K562 (cell line): ENCODE measurements around the gene AFF3. TPM values are rescaled to one million over a fixed set of nuclear protein-coding genes. Genes with fewer than 3 reads are reported as not detected.

Experiments
- ATAC-seq: fragments of 200-7000 bp; cut with Tn5 transposase; 3 replicates; pipeline ENCODE4 v1.9.1; 2020; ENCODE audit warnings: moderate library complexity
- BruUV-seq: library from RNA; stranded (reverse); fragments of 400-500 nt; replicated peaks from 2 replicates; lab custom pipeline; 2021; lab: Mats Ljungman, UMichigan
- CTCF ChIA-PET: fragments of 300-600 bp; formaldehyde crosslinking; extraction: SDS; loops from one replicate; lab custom pipeline; 2021; ENCODE audit warnings: low intra/inter-chr PET ratio; lab: Yijun Ruan, JAX
- POLR2A ChIA-PET: fragments of 300-600, 350-650 bp; sonication (Branson Sonifier 250); formaldehyde crosslinking; extraction: SDS; loops from one replicate; lab custom pipeline; 2021; ENCODE audit warnings: antibody characterized with exemption, inconsistent platforms; lab: Yijun Ruan, JAX
- DNase-seq, 4 experiments: peaks; one replicate each; pipeline versions ENCODE4 v3.0.0 to v3.0.0-alpha.2; 2011 to 2018; ENCODE audit warnings: low spot score in 3 of 4, mixed read lengths in 3 of 4; ENCODE audit errors: extremely low read depth in 1 of 4
- FAIRE-seq: peaks from 2 replicates; lab custom pipeline; 2011; peaks lifted over from hg19 to GRCh38; lab: Jason Lieb, UNC
- H2AFZ ChIP-seq: 2 replicates; pipeline ENCODE4 v1.6.0; 2011; ENCODE audit warnings: low read depth, low read length, control low read depth, inconsistent platforms
- H3K27ac ChIP-seq: fragments of 200-600 bp; 3 replicates; pipeline ENCODE4 v1.8.0; 2011; ENCODE audit warnings: low read depth, mild to moderate bottlenecking, control low read depth, inconsistent platforms, low read length, moderate library complexity, mixed read lengths; ENCODE audit errors: extremely low read depth
- H3K27me3 ChIP-seq, 2 experiments: fragments of 300-600 bp in 1 of 2; 2 replicates in 1 of 2; 3 replicates in 1 of 2; pipeline versions ENCODE4 v1.6.0 to v1.8.0; 2011; ENCODE audit warnings: inconsistent platforms in 2 of 2, low read length in 2 of 2, mild to moderate bottlenecking in 1 of 2, mixed read lengths in 1 of 2, moderate library complexity in 1 of 2; ENCODE audit not compliant: control insufficient read depth in 2 of 2, insufficient read depth in 2 of 2
- H3K36me3 ChIP-seq: fragments of 300-600 bp; 3 replicates; pipeline ENCODE4 v1.8.0; 2011; ENCODE audit warnings: mild to moderate bottlenecking, low read length, inconsistent platforms; ENCODE audit not compliant: control insufficient read depth, insufficient read depth
- H3K4me1 ChIP-seq, 2 experiments: fragments of 200-600 bp in 1 of 2; replicated peaks in 1 of 2; 2 replicates in 1 of 2; 3 replicates in 1 of 2; pipeline versions ENCODE4 v1.5.1 to v1.8.0; 2011; ENCODE audit warnings: inconsistent platforms in 2 of 2, low read length in 2 of 2, mild to moderate bottlenecking in 1 of 2, mixed read lengths in 1 of 2, moderate library complexity in 1 of 2; ENCODE audit not compliant: control insufficient read depth in 2 of 2, insufficient read depth in 2 of 2
- H3K4me2 ChIP-seq: 2 replicates; pipeline ENCODE4 v1.6.1; 2011; ENCODE audit warnings: low read length, control low read depth, inconsistent platforms, mixed read lengths; ENCODE audit not compliant: insufficient read depth
- H3K4me3 ChIP-seq: fragments of 200-600 bp; sonication (generic), shearing (Covaris generic); 2 replicates; pipeline ENCODE4 v1.5.1; 2016; ENCODE audit warnings: control low read depth, inconsistent platforms
- H3K79me2 ChIP-seq: fragments of 200-600 bp; 3 replicates; pipeline ENCODE4 v1.8.0; 2011; ENCODE audit warnings: low read length, inconsistent platforms; ENCODE audit not compliant: control insufficient read depth, insufficient read depth
- H3K9ac ChIP-seq, 2 experiments: 2 replicates each; pipeline versions ENCODE4 v1.6.0 to v1.6.1; 2011; ENCODE audit warnings: low read depth in 2 of 2, low read length in 2 of 2, control low read depth in 1 of 2, inconsistent platforms in 1 of 2, mild to moderate bottlenecking in 1 of 2, mixed read lengths in 1 of 2; ENCODE audit not compliant: insufficient read depth in 1 of 2
- H3K9me1 ChIP-seq: one replicate; pipeline ENCODE4 v1.6.0; 2011; ENCODE audit warnings: inconsistent platforms, mild to moderate bottlenecking, low read length, moderate library complexity; ENCODE audit not compliant: control insufficient read depth, insufficient read depth
- H3K9me3 ChIP-seq: replicated peaks from 2 replicates; pipeline ENCODE4 v1.5.1; 2011; ENCODE audit warnings: low read depth, low read length, inconsistent platforms; ENCODE audit not compliant: control insufficient read depth, insufficient read depth
- H4K20me1 ChIP-seq: replicated peaks from 2 replicates; pipeline ENCODE4 v1.6.1; 2011; ENCODE audit warnings: low read length, inconsistent platforms, mixed read lengths; ENCODE audit not compliant: control insufficient read depth, insufficient read depth
- ETV6 ChIP-seq, 3 experiments: fragments of 150-350 bp in 1 of 3; sonication (generic) in 1 of 3; formaldehyde crosslinking in 1 of 3; IDR thresholded peaks; 2 replicates each; pipeline versions ENCODE4 v1.6.1 to v1.8.0; 2014 to 2022; ENCODE audit warnings: borderline replicate concordance in 2 of 3, low read depth in 2 of 3, antibody characterized with exemption in 1 of 3, low read length in 1 of 3, mild to moderate bottlenecking in 1 of 3, missing genetic modification reagents in 1 of 3
- MEF2A ChIP-seq: IDR thresholded peaks from 2 replicates; pipeline ENCODE4 v1.6.1; 2011; ENCODE audit warnings: low read depth, mild to moderate bottlenecking, low read length, moderate library complexity; ENCODE audit not compliant: control insufficient read depth
- MEIS2 ChIP-seq: fragments of 450-650 bp; IDR thresholded peaks from 2 replicates; pipeline ENCODE4 v1.6.1; 2014; ENCODE audit warnings: mild to moderate bottlenecking; ENCODE audit not compliant: partially characterized antibody
- RFX1 ChIP-seq: fragments of 450-650 bp; IDR thresholded peaks from 2 replicates; pipeline ENCODE4 v1.6.1; 2016; ENCODE audit warnings: mild to moderate bottlenecking, moderate library complexity
- SPI1 ChIP-seq: IDR thresholded peaks from 2 replicates; pipeline ENCODE4 v1.6.1; 2011; ENCODE audit warnings: low read depth, low read length, control low read depth, borderline replicate concordance
- ZFP30 ChIP-seq: fragments of 250-450 bp; sonication (Bioruptor Pico); IDR thresholded peaks from 2 replicates; pipeline ENCODE4 v1.8.0; 2022; ENCODE audit warnings: moderate library complexity, mild to moderate bottlenecking, inconsistent platforms, borderline replicate concordance
- WGBS: fragments of 100-300 bp; shearing (Covaris generic); methylation state at CpG from one replicate; pipeline ENCODE4 v1.1.6; 2016; ENCODE audit warnings: low coverage, mixed read lengths; ENCODE audit not compliant: insufficient coverage; ENCODE audit errors: missing lambda C conversion rate; 5-methylcytosine and 5-hydroxymethylcytosine counted together
- in situ Hi-C: fragments of 300-500 bp; cut with MboI; formaldehyde crosslinking; loops from 4 replicates; pipeline ENCODE4 v1.15.0; 2018; ENCODE audit warnings: inconsistent platforms, mixed read lengths
- intact Hi-C: fragments of 100-400 bp; cut with micrococcal nuclease; formaldehyde crosslinking; loops from 2 replicates; pipeline ENCODE4 v1.14.2; 2022
- polyA plus RNA-seq, 8 experiments: library from polyadenylated mRNA; depleted of rRNA in 4 of 8; stranded (reverse) in 5 of 8; unstranded in 3 of 8; fragments of >200 nt; fragmentation: Nextera tagmentation in 2 of 8; fragmentation: Illumina TruSeq in 1 of 8; extraction: Ambion mirVana in 2 of 8; extraction: Trizol in 1 of 8; gene quantifications; 2 replicates each; pipeline versions ENCODE4 v1.2.1 to v1.2.3, GENCODE V29; 2011 to 2014; ENCODE audit warnings: inconsistent platforms in 1 of 8, missing spikeins in 1 of 8
- total RNA-seq, 7 experiments: library from RNA; depleted of rRNA in 6 of 7; stranded (reverse); fragments of >200 nt in 6 of 7; fragmentation: Illumina TruSeq in 2 of 7; extraction: Trizol in 2 of 7; gene quantifications; 2 replicates each; pipeline versions ENCODE4 v1.2.1 to v1.2.3, GENCODE V29; 2011 to 2021; ENCODE audit warnings: low replicate concordance in 1 of 7
- TF ChIP-seq, protein P1 (sequence below), 2 experiments: IDR thresholded peaks in 1 of 2; conservative IDR thresholded peaks in 1 of 2; 2 replicates each; pipeline ENCODE4 v1.6.1; 2016; ENCODE audit warnings: low read depth in 2 of 2, mild to moderate bottlenecking in 1 of 2, missing compliant biosample characterization in 1 of 2, missing genetic modification characterization in 1 of 2, moderate library complexity in 1 of 2
- TF ChIP-seq, protein P2 (sequence below): sonication (generic); formaldehyde crosslinking; IDR thresholded peaks from 2 replicates; pipeline ENCODE4 v1.8.0; 2023; ENCODE audit warnings: mild to moderate bottlenecking, missing genetic modification reagents
- TF ChIP-seq, protein P3 (sequence below): sonication (generic); formaldehyde crosslinking; IDR thresholded peaks from 2 replicates; pipeline ENCODE4 v1.8.0; 2023; ENCODE audit warnings: missing genetic modification reagents, mild to moderate bottlenecking, borderline replicate concordance

The AFF3 gene
- total and polyA plus RNA-seq, 9 of the 15 experiments (the other 6 are each of a cell fraction or from before 2014, with no cell fraction given), result 0.02 to 0.11 TPM; not detected in 7

DNA sequence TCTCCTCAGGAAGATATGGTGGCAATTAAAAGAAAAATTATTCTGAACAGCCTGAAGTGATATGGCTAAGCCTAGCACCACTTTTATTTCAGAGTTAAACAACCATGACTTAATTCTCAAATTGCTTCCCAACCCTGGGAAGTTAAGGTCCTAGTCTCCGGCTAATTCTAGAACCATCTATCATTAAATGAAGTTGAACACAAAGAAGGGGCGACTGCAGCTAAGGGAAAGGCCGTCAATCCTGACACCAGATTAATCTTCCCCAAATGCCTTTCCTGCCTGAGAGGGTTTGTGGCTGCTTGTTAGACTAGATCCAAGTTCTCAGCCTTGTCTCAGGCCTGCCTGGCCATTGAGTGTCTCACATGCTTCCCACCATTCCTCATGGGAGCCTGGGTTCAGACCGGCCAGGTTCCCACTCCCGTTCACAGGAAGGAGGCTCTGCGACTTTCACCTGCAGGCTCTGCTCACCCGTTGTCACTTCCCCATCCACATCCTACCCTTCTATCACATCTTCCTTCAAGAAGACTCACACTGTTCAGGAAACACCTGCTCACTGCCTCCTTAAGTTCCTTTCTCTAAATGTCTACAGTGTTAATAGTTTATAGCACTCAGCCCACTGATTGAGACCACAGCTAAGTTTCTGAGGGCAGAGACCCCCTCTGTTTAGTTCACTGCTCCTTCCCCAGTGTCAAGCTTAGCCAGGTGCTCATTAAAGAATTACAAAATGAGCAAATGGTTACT lies 369.6 kb downstream of the AFF3 start:
- Histone ChIP-seq H3K27me3 (no peaks in the 10 kb centered on the region; a peak in 1 of 5 replicates), H3K9me1 (no peaks in the 10 kb centered on the region), H3K9ac (no peak overlapping the region), H2AFZ (peak overlapping the region; percentile 20; the same call in 1 of the 2 replicates), H3K79me2 (no peaks in the 10 kb centered on the region), H3K4me2 (no peak overlapping the region), H4K20me1 (no peaks in the 10 kb centered on the region), H3K4me1 (peaks cover 9 to 29% of the 10 kb centered on the region in 2 experiments), H3K4me3 (no peak overlapping the region), H3K27ac (no peak overlapping the region), H3K9me3 (peaks cover 12% of the 10 kb centered on the region; the same call in 1 of the 2 replicates), H3K36me3 (no peaks in the 10 kb centered on the region)
- ATAC-seq (peak; percentile 23; the same call in 2 of the 3 replicates), FAIRE-seq (no peak), DNase-seq (no peak)
- no TSS peak for BruUV-seq
- WGBS, result 32% methylated on average over 7 of the region's 7 CpGs
- POLR2A ChIA-PET, result interaction anchor here (0.6 to 1.8 kb wide), 3 partner anchors 13 to 359 kb away, joined by 3 to 8 read pairs (median 4); no protein-coding TSS in a partner anchor
- CTCF ChIA-PET, result no interaction called here
- in situ Hi-C loops, result no loop called here
- intact Hi-C loops, result no loop called here
- TF ChIP-seq, protein P1, sequence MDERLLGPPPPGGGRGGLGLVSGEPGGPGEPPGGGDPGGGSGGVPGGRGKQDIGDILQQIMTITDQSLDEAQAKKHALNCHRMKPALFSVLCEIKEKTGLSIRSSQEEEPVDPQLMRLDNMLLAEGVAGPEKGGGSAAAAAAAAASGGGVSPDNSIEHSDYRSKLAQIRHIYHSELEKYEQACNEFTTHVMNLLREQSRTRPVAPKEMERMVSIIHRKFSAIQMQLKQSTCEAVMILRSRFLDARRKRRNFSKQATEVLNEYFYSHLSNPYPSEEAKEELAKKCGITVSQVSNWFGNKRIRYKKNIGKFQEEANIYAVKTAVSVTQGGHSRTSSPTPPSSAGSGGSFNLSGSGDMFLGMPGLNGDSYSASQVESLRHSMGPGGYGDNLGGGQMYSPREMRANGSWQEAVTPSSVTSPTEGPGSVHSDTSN (CRISPR knock-in tag; IDR thresholded peaks at IDR 0.05; ENCODE audit: low read depth), result no peak
- TF ChIP-seq, protein P1 (tag; conservative IDR thresholded peaks at IDR 0.05; ENCODE audit: low read depth), result no peak
- TF ChIP-seq ETV6 (IDR thresholded peaks at IDR 0.05; ENCODE audit: borderline replicate concordance in 1 of 2, low read depth in 2 of 2, low read length in 1 of 2) (no peak), ETV6 (CRISPR knock-in tag; IDR thresholded peaks at IDR 0.05; ENCODE audit: borderline replicate concordance) (no peak), SPI1 (peak; percentile 11; the same call in 1 of the 2 replicates), ZFP30 (CRISPR knock-in tag) (no peak), MEIS2 (peak; percentile 41), MEF2A (no peak), RFX1 (no peak)
- TF ChIP-seq, protein P2, sequence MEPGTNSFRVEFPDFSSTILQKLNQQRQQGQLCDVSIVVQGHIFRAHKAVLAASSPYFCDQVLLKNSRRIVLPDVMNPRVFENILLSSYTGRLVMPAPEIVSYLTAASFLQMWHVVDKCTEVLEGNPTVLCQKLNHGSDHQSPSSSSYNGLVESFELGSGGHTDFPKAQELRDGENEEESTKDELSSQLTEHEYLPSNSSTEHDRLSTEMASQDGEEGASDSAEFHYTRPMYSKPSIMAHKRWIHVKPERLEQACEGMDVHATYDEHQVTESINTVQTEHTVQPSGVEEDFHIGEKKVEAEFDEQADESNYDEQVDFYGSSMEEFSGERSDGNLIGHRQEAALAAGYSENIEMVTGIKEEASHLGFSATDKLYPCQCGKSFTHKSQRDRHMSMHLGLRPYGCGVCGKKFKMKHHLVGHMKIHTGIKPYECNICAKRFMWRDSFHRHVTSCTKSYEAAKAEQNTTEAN, result no peak
- TF ChIP-seq, protein P3, sequence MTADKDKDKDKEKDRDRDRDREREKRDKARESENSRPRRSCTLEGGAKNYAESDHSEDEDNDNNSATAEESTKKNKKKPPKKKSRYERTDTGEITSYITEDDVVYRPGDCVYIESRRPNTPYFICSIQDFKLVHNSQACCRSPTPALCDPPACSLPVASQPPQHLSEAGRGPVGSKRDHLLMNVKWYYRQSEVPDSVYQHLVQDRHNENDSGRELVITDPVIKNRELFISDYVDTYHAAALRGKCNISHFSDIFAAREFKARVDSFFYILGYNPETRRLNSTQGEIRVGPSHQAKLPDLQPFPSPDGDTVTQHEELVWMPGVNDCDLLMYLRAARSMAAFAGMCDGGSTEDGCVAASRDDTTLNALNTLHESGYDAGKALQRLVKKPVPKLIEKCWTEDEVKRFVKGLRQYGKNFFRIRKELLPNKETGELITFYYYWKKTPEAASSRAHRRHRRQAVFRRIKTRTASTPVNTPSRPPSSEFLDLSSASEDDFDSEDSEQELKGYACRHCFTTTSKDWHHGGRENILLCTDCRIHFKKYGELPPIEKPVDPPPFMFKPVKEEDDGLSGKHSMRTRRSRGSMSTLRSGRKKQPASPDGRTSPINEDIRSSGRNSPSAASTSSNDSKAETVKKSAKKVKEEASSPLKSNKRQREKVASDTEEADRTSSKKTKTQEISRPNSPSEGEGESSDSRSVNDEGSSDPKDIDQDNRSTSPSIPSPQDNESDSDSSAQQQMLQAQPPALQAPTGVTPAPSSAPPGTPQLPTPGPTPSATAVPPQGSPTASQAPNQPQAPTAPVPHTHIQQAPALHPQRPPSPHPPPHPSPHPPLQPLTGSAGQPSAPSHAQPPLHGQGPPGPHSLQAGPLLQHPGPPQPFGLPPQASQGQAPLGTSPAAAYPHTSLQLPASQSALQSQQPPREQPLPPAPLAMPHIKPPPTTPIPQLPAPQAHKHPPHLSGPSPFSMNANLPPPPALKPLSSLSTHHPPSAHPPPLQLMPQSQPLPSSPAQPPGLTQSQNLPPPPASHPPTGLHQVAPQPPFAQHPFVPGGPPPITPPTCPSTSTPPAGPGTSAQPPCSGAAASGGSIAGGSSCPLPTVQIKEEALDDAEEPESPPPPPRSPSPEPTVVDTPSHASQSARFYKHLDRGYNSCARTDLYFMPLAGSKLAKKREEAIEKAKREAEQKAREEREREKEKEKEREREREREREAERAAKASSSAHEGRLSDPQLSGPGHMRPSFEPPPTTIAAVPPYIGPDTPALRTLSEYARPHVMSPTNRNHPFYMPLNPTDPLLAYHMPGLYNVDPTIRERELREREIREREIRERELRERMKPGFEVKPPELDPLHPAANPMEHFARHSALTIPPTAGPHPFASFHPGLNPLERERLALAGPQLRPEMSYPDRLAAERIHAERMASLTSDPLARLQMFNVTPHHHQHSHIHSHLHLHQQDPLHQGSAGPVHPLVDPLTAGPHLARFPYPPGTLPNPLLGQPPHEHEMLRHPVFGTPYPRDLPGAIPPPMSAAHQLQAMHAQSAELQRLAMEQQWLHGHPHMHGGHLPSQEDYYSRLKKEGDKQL (CRISPR knock-in tag), result no peak
